ENCODE results near the gene VSTM4.

VSTM4 gene

DNA sequence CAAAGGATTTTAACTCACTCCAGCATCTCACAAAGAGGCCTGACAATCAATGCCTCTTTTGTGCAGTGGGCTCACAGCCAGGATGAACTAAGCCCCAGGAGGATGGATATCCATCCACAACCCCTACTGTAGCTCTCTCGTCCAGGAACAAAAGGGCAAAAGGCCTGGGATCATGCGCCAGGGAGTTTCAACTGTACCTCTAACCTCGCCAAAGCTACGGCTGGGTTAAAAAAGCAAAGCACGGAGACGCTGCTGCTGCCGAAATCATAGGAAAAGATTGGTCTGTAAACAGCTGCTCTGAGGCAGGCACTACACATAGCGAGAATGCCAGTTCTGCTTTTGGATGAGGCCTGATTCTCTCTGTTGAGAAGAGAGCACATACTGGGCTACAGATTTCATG, 32.1 kb downstream of the VSTM4 start:
- Histone ChIP-seq H3K4me3 (ENCODE audit: low read depth, low read length) (no peak overlapping the region), H3K4me1 (ENCODE audit: control insufficient read depth, insufficient read depth, low read length) (peaks cover 3% of the 10 kb centered on the region), H3K27me3 (ENCODE audit: control insufficient read depth, insufficient read depth, low read length) (no peaks in the 10 kb centered on the region), H3K9ac (ENCODE audit: low read depth, low read length) (no peak overlapping the region), H3K36me3 (ENCODE audit: control insufficient read depth, insufficient read depth, low read length) (no peaks in the 10 kb centered on the region), H3K9me3 (ENCODE audit: control insufficient read depth, insufficient read depth, low read length) (no peaks in the 10 kb centered on the region)

GRCh38 chr10:49082766-49083165, 32.6 kb downstream of the VSTM4 start:
- H3K9ac ChIP-seq (ENCODE audit: low read depth, low read length), result no peak overlapping the region
- no peaks in the 10 kb centered on the region for H3K9me3 ChIP-seq (ENCODE audit: control insufficient read depth, insufficient read depth, low read length)
- no peaks in the 10 kb centered on the region for H3K27me3 ChIP-seq (ENCODE audit: control insufficient read depth, insufficient read depth, low read length)
- no peak overlapping the region for H3K4me3 ChIP-seq (ENCODE audit: low read depth, low read length)
- H3K4me1 ChIP-seq (ENCODE audit: control insufficient read depth, insufficient read depth, low read length), result peaks cover 3% of the 10 kb centered on the region
- no peaks in the 10 kb centered on the region for H3K36me3 ChIP-seq (ENCODE audit: control insufficient read depth, insufficient read depth, low read length)

DNA sequence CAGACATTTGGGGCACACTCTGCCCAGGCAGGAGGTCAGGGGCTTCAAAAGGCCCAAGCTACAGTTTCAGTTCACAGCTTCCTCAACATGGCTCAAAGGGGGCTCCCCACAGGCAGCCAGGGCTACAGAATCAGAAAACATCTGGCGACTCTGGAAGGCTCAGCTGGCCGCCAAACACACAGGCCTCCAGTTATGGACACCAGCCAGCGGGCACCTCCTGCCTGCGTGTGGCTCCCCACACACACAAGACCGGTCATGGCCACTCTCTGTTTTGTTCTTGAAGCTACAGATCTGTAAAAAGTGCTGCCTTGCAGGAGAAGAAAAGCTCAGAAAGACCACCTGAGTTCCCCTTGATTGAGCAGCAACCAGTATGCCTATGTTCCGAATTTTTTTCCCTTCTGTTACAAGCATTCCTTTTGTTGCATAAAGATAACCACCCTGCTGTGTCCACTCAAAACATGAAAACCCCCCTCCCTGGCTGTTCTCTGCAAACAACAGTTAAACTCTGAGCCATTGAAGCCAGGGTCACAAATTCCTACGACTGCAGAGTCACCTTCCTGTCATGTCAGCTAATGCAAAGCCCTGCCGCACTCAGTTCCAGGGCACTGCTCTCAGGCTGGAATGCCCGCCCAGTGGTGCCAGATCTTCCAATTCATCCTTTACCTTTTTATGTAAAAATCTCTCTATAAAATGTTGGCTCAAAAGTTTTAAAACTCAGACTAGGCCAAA, 33.6 kb downstream of the VSTM4 start:
- Histone ChIP-seq H3K9me3 (ENCODE audit: control insufficient read depth, insufficient read depth, low read length) (no peaks in the 10 kb centered on the region), H3K27me3 (ENCODE audit: control insufficient read depth, insufficient read depth, low read length) (no peaks in the 10 kb centered on the region), H3K9ac (ENCODE audit: low read depth, low read length) (no peak overlapping the region), H3K4me1 (ENCODE audit: control insufficient read depth, insufficient read depth, low read length) (peaks cover 3% of the 10 kb centered on the region), H3K36me3 (ENCODE audit: control insufficient read depth, insufficient read depth, low read length) (no peaks in the 10 kb centered on the region), H3K4me3 (ENCODE audit: low read depth, low read length) (no peak overlapping the region)

DNA sequence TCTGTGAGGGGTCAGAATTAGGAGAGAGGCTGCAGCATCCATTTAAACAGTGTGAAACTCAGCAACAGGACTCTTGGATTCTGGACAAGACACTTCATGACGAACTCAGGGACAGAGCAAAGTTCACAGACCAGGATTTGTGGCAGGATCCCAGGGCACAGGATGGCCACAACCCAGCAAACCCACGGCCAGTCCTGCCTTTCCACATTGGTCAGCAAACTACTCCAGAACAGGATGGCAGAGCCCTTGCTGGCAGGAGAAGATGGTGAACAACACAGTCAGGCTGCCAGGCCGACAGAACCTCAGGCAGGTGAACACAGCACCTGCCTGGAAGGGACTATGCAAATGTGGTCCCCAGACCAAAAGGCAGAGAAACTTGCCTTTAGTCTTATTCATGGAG, 34.4 kb downstream of the VSTM4 start:
- no peak overlapping the region for H3K4me3 ChIP-seq (ENCODE audit: low read depth, low read length)
- H3K27me3 ChIP-seq (ENCODE audit: control insufficient read depth, insufficient read depth, low read length), result no peaks in the 10 kb centered on the region
- no peak overlapping the region for H3K9ac ChIP-seq (ENCODE audit: low read depth, low read length)
- no peaks in the 10 kb centered on the region for H3K9me3 ChIP-seq (ENCODE audit: control insufficient read depth, insufficient read depth, low read length)
- H3K4me1 ChIP-seq (ENCODE audit: control insufficient read depth, insufficient read depth, low read length), result peaks cover 3% of the 10 kb centered on the region
- H3K36me3 ChIP-seq (ENCODE audit: control insufficient read depth, insufficient read depth, low read length), result no peaks in the 10 kb centered on the region

- Histone ChIP-seq H3K36me3 (ENCODE audit: control insufficient read depth, insufficient read depth, low read length) (no peaks in the 10 kb centered on the region), H3K9ac (ENCODE audit: low read depth, low read length) (no peak overlapping the region), H3K27me3 (ENCODE audit: control insufficient read depth, insufficient read depth, low read length) (no peaks in the 10 kb centered on the region), H3K4me3 (ENCODE audit: low read depth, low read length) (no peak overlapping the region), H3K9me3 (ENCODE audit: control insufficient read depth, insufficient read depth, low read length) (no peaks in the 10 kb centered on the region), H3K4me1 (ENCODE audit: control insufficient read depth, insufficient read depth, low read length) (peaks cover 3% of the 10 kb centered on the region)
Observed at GRCh38 chr10:49080071-49080470, 35.3 kb downstream of the VSTM4 start.

- Histone ChIP-seq H3K36me3 (ENCODE audit: control insufficient read depth, insufficient read depth, low read length) (no peaks in the 10 kb centered on the region), H3K4me1 (ENCODE audit: control insufficient read depth, insufficient read depth, low read length) (peaks cover 3% of the 10 kb centered on the region), H3K4me3 (ENCODE audit: low read depth, low read length) (no peak overlapping the region)
Observed at GRCh38 chr10:49079499-49079898, 35.8 kb downstream of the VSTM4 start.

DNA sequence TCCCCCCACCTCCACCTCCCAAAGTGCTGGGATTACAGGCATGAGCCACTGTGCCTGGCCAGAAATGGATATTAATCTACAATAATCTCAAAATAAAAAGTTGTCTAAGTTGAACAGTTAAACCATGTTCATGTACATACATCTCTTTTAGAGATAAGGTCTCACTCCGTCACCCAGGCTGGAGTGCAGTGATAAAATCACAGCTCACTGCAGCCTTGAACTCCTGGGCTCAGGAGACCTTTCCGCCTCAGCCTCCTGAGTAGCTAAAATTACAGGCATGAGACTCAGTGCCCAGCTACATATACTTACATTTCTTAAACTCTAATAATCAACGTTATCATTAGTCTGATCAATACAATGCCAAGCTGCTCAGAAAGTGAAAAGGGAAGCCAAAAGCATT, 36.2 kb downstream of the VSTM4 start:
- Histone ChIP-seq H3K9me3 (ENCODE audit: control insufficient read depth, insufficient read depth, low read length) (no peaks in the 10 kb centered on the region), H3K27me3 (ENCODE audit: control insufficient read depth, insufficient read depth, low read length) (no peaks in the 10 kb centered on the region), H3K4me1 (ENCODE audit: control insufficient read depth, insufficient read depth, low read length) (peaks cover 3% of the 10 kb centered on the region), H3K4me3 (ENCODE audit: low read depth, low read length) (no peak overlapping the region), H3K9ac (ENCODE audit: low read depth, low read length) (no peak overlapping the region), H3K36me3 (ENCODE audit: control insufficient read depth, insufficient read depth, low read length) (no peaks in the 10 kb centered on the region)

More at GRCh38 chr10:49079499-49079898, 35.8 kb downstream of the VSTM4 start:
- H3K9ac ChIP-seq (ENCODE audit: low read depth, low read length), result no peak overlapping the region
- H3K9me3 ChIP-seq (ENCODE audit: control insufficient read depth, insufficient read depth, low read length), result no peaks in the 10 kb centered on the region
- H3K27me3 ChIP-seq (ENCODE audit: control insufficient read depth, insufficient read depth, low read length), result no peaks in the 10 kb centered on the region

GRCh38 chr10:49078433-49078832, 36.9 kb downstream of the VSTM4 start:
- no peaks in the 10 kb centered on the region for H3K9me3 ChIP-seq (ENCODE audit: control insufficient read depth, insufficient read depth, low read length)
- H3K4me3 ChIP-seq (ENCODE audit: low read depth, low read length), result no peak overlapping the region
- peaks cover 3% of the 10 kb centered on the region for H3K4me1 ChIP-seq (ENCODE audit: control insufficient read depth, insufficient read depth, low read length)
- H3K27me3 ChIP-seq (ENCODE audit: control insufficient read depth, insufficient read depth, low read length), result no peaks in the 10 kb centered on the region
- no peaks in the 10 kb centered on the region for H3K36me3 ChIP-seq (ENCODE audit: control insufficient read depth, insufficient read depth, low read length)
- H3K9ac ChIP-seq (ENCODE audit: low read depth, low read length), result no peak overlapping the region

GRCh38 chr10:49076741-49077521, 38.4 kb downstream of the VSTM4 start:
- peaks cover 3% of the 10 kb centered on the region for H3K4me1 ChIP-seq (ENCODE audit: control insufficient read depth, insufficient read depth, low read length)
- no peaks in the 10 kb centered on the region for H3K9me3 ChIP-seq (ENCODE audit: control insufficient read depth, insufficient read depth, low read length)
- no peaks in the 10 kb centered on the region for H3K27me3 ChIP-seq (ENCODE audit: control insufficient read depth, insufficient read depth, low read length)
- no peaks in the 10 kb centered on the region for H3K36me3 ChIP-seq (ENCODE audit: control insufficient read depth, insufficient read depth, low read length)
- no peak overlapping the region for H3K9ac ChIP-seq (ENCODE audit: low read depth, low read length)
- H3K4me3 ChIP-seq (ENCODE audit: low read depth, low read length), result no peak overlapping the region

- no peaks in the 10 kb centered on the region for H3K36me3 ChIP-seq (ENCODE audit: control insufficient read depth, insufficient read depth, low read length)
- no peak overlapping the region for H3K4me3 ChIP-seq (ENCODE audit: low read depth, low read length)
- no peak overlapping the region for H3K9ac ChIP-seq (ENCODE audit: low read depth, low read length)
- no peaks in the 10 kb centered on the region for H3K9me3 ChIP-seq (ENCODE audit: control insufficient read depth, insufficient read depth, low read length)
- H3K27me3 ChIP-seq (ENCODE audit: control insufficient read depth, insufficient read depth, low read length), result no peaks in the 10 kb centered on the region
- H3K4me1 ChIP-seq (ENCODE audit: control insufficient read depth, insufficient read depth, low read length), result peaks cover 2% of the 10 kb centered on the region
Observed at GRCh38 chr10:49076319-49076718, 39.0 kb downstream of the VSTM4 start.

GRCh38 chr10:49075743-49076142, 39.6 kb downstream of the VSTM4 start:
- H3K9me3 ChIP-seq (ENCODE audit: control insufficient read depth, insufficient read depth, low read length), result no peaks in the 10 kb centered on the region

More at GRCh38 chr10:49075743-49076142, 39.6 kb downstream of the VSTM4 start:
- H3K36me3 ChIP-seq (ENCODE audit: control insufficient read depth, insufficient read depth, low read length), result no peaks in the 10 kb centered on the region
- no peak overlapping the region for H3K4me3 ChIP-seq (ENCODE audit: low read depth, low read length)
- no peaks in the 10 kb centered on the region for H3K27me3 ChIP-seq (ENCODE audit: control insufficient read depth, insufficient read depth, low read length)
- no peaks in the 10 kb centered on the region for H3K4me1 ChIP-seq (ENCODE audit: control insufficient read depth, insufficient read depth, low read length)
- no peak overlapping the region for H3K9ac ChIP-seq (ENCODE audit: low read depth, low read length)

All from iPS-15b (cell line).